Frontal cortex (tissue), 4 donors: ENCODE measurements around the gene FOXD4L6. TPM values are rescaled to one million over a fixed set of nuclear protein-coding genes. Genes with fewer than 3 reads are reported as not detected.
"Not testable (repeated sequence)": the region's sequence is repeated elsewhere in the genome, so short reads cannot be mapped to it uniquely, and the experiment has no call there.

Experiments
- DNase-seq, 2 donors: peaks; one replicate each; pipeline ENCODE4 v3.0.0; 2012; ENCODE audit warnings: low spot score in 2 of 2
- FAIRE-seq: peaks from 2 replicates; lab custom pipeline; 2012; peaks lifted over from hg19 to GRCh38; lab: Jason Lieb, UNC
- total RNA-seq: library from RNA; depleted of rRNA; stranded (reverse); fragments of >200 nt; gene quantifications from one replicate; pipeline ENCODE4 v1.2.3, GENCODE V29; 2014
- donor health status: control.
- donor health status: control.
- donor health status: control.

The FOXD4L6 gene
- total RNA-seq, 1 donor from 2014 or later, result 0.82 TPM

GRCh38 chr9:41105557-41106253, 22.8 kb downstream of the FOXD4L6 start:
- FAIRE-seq, DNase-seq: not testable (repeated sequence)

- DNase-seq, FAIRE-seq: not testable (repeated sequence)
Measured at GRCh38 chr9:41104542-41104941, 23.9 kb downstream of the FOXD4L6 start.

- FAIRE-seq, DNase-seq: not testable (repeated sequence)
Measured at GRCh38 chr9:41100508-41100907, 28.0 kb downstream of the FOXD4L6 start.

GRCh38 chr9:41098759-41099158, 29.7 kb downstream of the FOXD4L6 start:
- not testable (repeated sequence) for FAIRE-seq, DNase-seq

GRCh38 chr9:41095060-41095459, 33.4 kb downstream of the FOXD4L6 start:
- not testable (repeated sequence) for FAIRE-seq

GRCh38 chr9:41094010-41094773, 34.3 kb downstream of the FOXD4L6 start:
- not testable (repeated sequence) for DNase-seq, FAIRE-seq

More at GRCh38 chr9:41095060-41095459, 33.4 kb downstream of the FOXD4L6 start:
- DNase-seq, result not testable (repeated sequence)

GRCh38 chr9:41090922-41091321, 37.6 kb downstream of the FOXD4L6 start:
- not testable (repeated sequence) for FAIRE-seq

GRCh38 chr9:41090386-41090785, 38.1 kb downstream of the FOXD4L6 start:
- not testable (repeated sequence) for DNase-seq, FAIRE-seq

More at GRCh38 chr9:41090922-41091321, 37.6 kb downstream of the FOXD4L6 start:
- not testable (repeated sequence) for DNase-seq

- DNase-seq, FAIRE-seq: not testable (repeated sequence)
Measured at GRCh38 chr9:41088450-41089059, 39.9 kb downstream of the FOXD4L6 start.

- FAIRE-seq, result not testable (repeated sequence)
Measured at GRCh38 chr9:41087929-41088328, 40.6 kb downstream of the FOXD4L6 start.

GRCh38 chr9:41087157-41087780, 41.2 kb downstream of the FOXD4L6 start:
- DNase-seq, FAIRE-seq: not testable (repeated sequence)

More at GRCh38 chr9:41087929-41088328, 40.6 kb downstream of the FOXD4L6 start:
- not testable (repeated sequence) for DNase-seq

- not testable (repeated sequence) for FAIRE-seq, DNase-seq
Measured at GRCh38 chr9:41086685-41087084, 41.8 kb downstream of the FOXD4L6 start.

GRCh38 chr9:41086215-41086614, 42.3 kb downstream of the FOXD4L6 start:
- not testable (repeated sequence) for FAIRE-seq, DNase-seq

- not testable (repeated sequence) for FAIRE-seq, DNase-seq
Measured at GRCh38 chr9:41082358-41082757, 46.1 kb downstream of the FOXD4L6 start.

GRCh38 chr9:41079464-41079863, 49.0 kb downstream of the FOXD4L6 start:
- not testable (repeated sequence) for DNase-seq, FAIRE-seq

GRCh38 chr9:41077586-41077985, 50.9 kb downstream of the FOXD4L6 start:
- FAIRE-seq, result not testable (repeated sequence)

More at GRCh38 chr9:41077586-41077985, 50.9 kb downstream of the FOXD4L6 start:
- DNase-seq, result not testable (repeated sequence)
